GM12874 (cell line): ENCODE results near the gene ANKRD53.

Experiments used
- CTCF ChIP-seq: IDR thresholded peaks from 2 replicates; pipeline ENCODE4 v1.5.1; 2011; ENCODE audit warnings: low read depth, mild to moderate bottlenecking, control low read depth, low read length, moderate library complexity; ENCODE audit not compliant: insufficient read depth

Gene ANKRD53

GRCh38 chr2:70994699-70995425 is 16.4 kb downstream of the ANKRD53 start, which contains the start of gene TEX261:
TSS of gene TEX261 (minus strand) at chr2:70994873. CDS start at chr2:70994757, 116 bp downstream.
- peak; percentile 85 for TF ChIP-seq CTCF

- peak; percentile 49 for TF ChIP-seq CTCF
These were observed 16.9 kb downstream of the ANKRD53 start for GRCh38 chr2:70995426-70995729.

GRCh38 chr2:70999362-70999761 is 20.9 kb downstream of the ANKRD53 start:
- no peak for TF ChIP-seq CTCF

GRCh38 chr2:71000780-71001591 is 22.6 kb downstream of the ANKRD53 start:
- TF ChIP-seq CTCF = peak; percentile 98

- TF ChIP-seq CTCF = no peak
These were observed 23.1 kb downstream of the ANKRD53 start for GRCh38 chr2:71001592-71001927.

GRCh38 chr2:71001981-71002570 is 23.6 kb downstream of the ANKRD53 start:
- TF ChIP-seq CTCF = no peak

- TF ChIP-seq CTCF = no peak
These were observed 25.0 kb downstream of the ANKRD53 start for GRCh38 chr2:71003396-71003795.
